NCI-H526 (cell line): ENCODE results near the gene FAM20B.
A peak's percentile ranks its signal among the peaks of the same experiment; 100 is the strongest.
"Not testable (repeated sequence)": the region's sequence is repeated elsewhere in the genome, so short reads cannot be mapped to it uniquely, and the experiment has no call there.

Experiments used
- DNase-seq, 2 experiments: peaks; one replicate each; lab custom pipeline; 2025; lab: John Stamatoyannopoulos, UW

FAM20B gene, protein sequence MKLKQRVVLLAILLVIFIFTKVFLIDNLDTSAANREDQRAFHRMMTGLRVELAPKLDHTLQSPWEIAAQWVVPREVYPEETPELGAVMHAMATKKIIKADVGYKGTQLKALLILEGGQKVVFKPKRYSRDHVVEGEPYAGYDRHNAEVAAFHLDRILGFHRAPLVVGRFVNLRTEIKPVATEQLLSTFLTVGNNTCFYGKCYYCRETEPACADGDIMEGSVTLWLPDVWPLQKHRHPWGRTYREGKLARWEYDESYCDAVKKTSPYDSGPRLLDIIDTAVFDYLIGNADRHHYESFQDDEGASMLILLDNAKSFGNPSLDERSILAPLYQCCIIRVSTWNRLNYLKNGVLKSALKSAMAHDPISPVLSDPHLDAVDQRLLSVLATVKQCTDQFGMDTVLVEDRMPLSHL

DNA sequence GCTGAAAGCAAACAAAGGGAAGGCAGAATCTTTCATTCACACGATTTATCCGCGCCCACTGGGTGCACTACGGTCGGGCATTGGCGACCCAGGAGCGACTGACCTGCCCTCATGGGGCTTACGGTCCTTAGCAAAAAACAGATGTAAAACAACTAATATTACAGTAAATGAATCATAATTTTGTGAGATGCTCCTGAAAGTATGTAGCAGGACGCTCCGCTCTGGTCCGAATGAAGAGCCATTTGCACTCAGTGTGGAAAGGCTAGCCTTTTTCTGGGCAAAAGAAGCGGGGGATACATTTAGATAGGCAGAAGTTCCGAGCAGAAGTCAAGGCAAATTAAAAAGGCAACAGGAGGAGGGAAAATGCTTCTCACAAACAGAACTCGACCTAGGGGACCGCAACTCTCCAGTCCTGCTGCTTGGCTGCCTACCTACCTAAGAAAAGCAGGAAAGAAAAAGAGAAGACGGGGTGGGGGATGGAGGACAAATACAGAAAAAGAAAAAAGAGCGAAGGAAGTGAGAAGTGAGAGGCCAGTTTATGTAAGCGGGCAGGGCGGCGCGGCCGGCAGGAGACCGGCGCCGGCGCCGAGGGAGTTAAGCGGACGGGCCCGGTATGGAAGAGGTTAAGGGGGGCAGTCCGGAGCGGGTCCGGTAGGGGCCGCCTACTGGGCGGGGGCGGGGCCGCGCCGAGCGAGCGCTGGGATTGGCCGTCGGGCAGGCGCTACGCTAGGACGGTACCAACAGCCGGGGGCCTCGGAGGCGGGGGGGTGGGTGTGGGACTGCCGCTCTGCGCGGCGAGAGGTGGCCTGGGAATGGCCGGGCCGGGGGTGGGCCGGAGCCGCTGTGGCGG lies at the start of gene FAM20B:
FAM20B (plus strand) TSS at position 770 of the 850 bp plus-strand sequence. CDS start 17,954 bp downstream, outside the sequence.
- peak; percentile 94 to 100 for DNase-seq

DNA sequence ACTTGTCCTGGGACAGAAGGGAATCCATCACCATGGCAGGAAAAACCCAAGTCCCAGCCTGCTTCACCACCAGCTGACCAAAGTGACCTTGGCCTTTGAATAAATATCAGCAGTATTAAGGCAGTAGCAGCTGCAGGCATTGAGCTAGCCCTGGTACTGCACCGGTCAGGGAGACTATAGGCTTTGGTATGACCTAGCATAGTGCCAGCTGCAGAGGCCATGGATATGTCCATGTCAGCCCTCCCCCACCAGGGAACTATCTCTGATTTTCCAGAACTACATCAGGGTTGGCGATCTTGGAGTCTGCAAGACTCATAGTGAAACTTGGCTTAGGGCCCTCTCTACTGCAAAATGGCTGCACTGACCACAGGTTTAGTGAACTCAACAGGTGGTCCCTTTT lies 49.2 kb upstream of the FAM20B start:
- no peak for DNase-seq

DNA sequence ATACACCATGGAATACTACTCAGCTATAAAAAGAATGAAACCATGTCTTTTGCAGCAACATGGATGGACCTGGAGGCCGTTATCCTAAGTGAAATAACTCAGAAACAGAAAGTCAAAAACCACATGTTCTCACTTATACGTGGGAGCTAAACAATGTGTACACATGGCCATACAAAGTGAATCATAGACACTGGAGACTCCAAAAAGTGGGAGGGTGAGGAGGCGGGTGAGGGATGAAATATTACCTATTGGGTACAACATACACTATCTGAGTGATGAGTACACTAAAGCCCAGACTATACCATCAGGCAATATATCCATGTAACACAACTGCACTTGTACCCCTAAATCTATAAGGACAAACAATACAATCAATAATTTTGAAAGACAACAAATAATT lies 39.5 kb upstream of the FAM20B start:
- DNase-seq = no peak

DNA sequence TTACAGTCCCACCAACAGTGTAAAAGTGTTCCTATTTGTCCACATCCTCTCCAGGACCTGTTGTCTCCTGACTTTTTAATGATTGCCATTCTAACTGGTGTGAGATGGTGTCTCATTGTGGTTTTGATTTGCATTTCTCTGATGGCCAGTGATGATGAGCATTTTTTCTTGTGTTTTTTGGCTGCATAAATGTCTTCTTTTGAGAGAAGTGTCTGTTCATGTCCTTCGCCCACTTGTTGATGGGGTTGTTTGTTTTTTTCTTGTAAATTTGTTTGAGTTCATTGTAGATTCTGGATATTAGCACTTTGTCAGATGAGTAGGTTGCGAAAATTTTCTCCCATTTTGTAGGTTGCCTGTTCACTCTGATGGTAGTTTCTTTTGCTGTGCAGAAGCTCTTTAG lies 37.5 kb upstream of the FAM20B start:
- not testable (repeated sequence) for DNase-seq

DNA sequence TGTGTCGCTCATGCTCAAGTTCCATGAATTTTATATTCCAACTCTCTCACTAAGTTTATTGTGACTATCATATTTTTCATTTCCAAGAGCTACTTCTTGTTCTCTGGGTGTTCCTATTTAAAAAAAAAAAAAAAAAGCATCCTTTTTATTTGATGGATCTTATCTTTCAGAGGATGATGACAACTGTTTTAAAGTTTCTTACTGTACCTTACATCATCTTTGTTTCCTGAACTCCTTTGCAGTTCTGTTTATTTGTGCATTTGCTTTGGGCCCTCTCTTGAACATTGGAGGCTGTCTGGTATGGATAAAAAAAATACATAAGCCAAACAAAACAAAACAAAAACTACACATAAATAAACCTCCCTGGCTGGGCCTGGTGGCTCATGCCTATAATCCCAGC lies 32.1 kb upstream of the FAM20B start:
- DNase-seq = no peak

DNA sequence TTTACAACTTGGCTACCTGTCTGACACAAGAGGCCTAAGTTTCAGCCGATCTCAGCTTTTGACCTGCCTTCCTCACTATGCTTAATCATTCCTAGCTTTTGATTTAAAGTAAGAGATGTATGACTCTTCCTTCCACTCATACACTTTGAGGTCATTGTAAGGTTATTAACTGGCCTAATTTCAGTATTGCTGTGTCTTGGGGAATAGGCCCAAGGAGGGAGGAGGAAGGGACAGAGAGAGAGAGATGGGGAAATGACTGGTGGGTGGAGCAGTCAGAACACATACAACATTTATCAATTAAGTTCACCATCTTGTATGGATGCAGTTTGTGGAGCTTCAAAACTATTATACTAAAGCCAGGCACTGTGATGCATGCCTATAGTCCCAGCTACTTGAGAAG lies 28.3 kb upstream of the FAM20B start:
- DNase-seq = no peak

DNA sequence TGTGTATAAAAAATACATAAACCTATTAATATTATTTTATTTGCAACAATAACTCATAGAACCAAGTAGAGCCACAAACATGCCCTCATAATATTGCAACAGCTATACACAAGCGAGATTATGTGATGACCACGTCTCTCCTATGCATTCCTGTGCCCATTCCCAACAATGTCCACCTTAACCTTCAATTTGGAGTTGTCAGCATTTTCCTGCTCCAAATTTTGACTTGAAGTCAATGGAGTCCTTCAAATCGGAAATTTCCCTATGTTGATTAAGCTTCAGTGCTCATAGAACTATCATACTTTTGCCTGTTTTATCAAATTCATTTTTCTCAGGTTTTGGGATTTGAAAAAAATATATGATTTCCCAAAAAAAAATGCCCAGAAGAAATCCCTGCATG lies 27.4 kb upstream of the FAM20B start:
- DNase-seq = no peak

DNA sequence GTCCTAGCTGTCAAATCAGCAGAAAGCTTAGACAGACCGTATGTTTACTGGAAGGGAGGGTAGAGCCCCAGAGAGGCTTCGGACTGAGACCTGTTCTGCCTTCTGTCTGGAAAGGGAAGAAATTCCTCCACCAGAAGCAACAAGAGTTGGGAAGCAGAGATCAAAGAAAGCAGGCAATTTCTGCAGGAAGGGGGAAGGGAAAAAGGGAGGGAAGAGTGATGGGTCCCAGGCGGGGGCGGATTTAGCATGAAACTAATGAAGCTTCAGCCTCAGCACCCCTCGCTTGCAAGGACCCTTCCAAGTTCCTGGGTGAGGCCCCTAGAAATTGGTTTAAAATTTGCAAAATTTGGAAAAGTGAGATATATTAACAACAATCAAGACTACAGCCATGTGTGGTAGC lies 26.6 kb upstream of the FAM20B start:
- no peak for DNase-seq

DNA sequence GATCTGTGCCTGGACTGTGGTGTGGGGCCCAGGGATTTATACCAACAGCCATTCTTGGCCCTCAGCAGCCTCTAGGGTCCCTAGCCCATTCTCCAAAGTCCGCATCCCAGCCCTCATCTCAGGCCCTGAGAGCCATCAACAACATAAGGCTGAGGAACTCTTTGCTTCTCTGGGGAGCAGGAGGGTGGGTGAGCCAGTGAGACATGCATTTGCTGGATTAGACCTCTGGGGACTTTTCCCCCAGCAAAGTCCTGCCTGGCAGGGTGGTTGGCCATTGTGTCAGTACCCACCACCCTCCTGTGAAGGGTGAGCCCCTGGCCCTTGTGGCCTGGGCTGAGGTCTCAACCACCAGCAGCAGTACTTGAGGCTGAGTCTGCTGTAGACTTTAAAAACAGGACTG lies 24.2 kb upstream of the FAM20B start:
- no peak for DNase-seq

DNA sequence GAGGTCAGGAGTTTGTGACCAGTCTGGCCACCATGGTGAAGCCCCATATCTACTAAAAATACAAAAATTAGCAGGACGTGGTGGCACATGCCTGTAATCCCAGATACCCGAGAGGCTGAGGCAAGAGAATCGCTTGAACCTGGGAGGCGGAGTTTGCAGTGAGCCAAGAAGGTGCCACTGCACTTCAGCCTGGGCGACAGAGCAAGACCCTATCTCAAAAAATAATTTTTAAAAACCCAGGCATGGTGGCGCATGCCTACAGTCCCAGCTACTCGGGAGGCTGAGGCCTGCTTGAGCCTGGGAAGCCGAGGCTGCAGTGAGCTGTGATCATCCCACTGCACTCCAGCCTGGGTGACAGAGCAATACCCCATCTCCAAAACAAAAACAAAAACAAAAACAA lies 23.6 kb upstream of the FAM20B start:
- not testable (repeated sequence) for DNase-seq

DNA sequence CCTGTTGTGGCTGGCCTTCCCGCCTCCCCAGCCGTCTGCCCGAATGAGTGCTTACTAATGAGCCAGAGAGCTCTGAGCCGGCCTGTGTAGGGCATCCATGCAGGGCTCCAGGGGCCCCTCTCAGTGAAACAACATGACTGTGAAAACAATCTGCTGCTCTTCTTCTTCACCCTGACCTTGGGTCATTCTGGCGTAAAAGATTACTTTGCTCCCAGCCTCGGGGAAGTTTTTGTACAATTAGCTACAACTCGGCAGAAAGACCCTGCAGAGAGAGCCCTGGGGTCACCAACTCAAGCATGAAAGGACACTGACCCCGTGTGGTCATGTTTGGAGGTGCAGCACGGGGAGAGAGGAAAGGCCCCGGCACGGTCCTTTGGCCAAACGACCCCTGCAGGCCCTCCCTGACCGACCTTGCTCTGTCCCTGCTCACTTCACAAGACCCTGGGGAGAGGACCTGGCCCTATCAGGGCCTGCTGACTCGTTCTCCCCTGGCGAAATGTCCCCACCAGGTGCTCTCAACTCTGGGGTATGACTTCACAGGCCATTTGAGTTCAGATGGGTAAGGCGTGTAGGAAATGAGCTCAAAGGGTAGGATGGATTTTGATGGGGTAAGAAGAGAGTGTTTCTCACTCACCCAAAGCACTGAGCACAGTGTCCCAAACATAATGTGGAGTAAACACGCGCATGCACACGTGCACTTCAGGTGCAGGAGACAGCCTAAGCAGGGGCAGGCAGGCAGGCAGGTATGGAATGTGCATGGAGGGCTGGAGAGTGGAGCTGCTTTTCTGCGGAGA lies 22.9 kb upstream of the FAM20B start:
- peak; percentile 86 to 97 for DNase-seq

DNA sequence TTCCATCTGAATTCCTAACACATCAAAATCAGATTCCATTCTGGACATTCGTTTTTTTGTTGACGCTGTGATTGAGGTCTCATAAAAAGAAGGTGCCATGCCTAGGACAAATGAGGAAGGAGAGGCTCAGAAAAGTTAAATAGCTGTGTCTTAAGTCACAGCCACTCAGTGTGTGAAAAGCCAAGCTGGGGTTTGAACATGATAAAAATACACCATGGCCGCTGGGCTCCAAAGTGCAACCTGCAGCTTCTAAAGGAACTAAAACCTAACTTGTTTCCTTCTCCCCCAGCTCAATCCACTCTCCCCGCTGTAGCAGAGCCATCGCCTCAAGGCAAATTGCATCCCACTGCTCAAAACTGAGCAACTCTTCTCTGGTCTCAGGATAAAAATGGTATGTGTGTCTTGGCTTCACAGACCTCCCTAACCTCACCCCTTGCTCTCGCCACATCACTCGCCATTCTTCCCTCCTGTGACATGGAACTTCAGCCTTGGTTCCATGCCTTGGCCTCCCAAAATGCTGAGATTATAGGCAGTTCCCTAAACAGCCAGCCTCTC lies 22.1 kb upstream of the FAM20B start:
- DNase-seq = no peak

DNA sequence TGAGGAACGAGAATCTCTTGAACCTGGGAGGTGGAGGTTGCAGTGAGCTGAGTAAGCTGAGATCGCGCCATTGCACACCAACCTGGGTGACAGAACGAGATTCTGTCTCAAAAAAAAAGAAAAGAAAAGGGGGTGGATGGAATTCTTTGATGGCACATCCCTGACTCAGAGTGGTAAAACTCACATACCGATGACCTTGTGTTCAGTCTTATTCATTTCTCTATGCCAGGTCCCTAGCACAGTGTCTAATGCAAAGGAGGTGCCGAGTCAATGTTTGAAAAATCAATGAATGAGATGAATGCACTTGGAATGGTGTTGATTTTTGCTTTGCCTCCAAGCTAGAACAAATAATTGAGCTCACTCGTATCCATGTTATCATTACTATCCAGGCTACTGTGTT lies 18.5 kb upstream of the FAM20B start:
- no peak for DNase-seq

DNA sequence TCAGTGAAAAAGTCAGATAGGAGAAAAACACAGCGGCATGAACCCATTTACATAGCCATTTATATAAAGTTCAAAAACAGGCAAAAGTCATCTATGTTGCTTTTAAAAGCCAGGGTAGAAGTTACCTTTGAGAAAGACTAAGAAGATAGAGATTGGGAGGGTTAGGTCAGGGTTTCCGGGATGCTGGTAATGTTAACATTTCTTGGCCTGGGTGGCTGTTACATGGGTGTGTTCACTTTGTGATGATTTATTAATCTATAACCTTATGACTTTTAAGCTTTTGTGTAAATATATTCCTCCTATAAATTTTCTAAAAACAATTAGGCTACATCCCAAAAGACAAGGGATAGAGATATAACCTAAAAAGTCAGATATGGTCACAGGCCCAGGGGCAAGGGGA lies 15.0 kb upstream of the FAM20B start:
- no peak for DNase-seq

DNA sequence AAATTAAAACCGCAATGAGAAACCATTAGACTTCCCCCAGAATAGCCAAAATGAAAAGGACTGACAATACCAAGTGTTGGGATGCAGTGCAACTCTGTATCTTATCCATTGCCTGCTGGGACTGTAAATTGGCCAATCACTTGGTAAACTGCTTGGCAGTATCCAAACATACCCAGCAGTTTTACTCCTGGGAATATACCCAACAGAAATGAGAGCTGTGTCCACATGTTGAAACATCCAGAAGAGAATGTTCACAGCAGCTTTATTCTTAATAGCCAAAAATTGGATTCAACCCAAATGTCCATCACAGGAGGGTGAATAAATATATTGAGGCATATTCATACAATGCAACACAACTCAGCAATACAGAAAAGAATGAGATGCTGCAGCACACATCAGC lies 13.7 kb upstream of the FAM20B start:
- no peak for DNase-seq

DNA sequence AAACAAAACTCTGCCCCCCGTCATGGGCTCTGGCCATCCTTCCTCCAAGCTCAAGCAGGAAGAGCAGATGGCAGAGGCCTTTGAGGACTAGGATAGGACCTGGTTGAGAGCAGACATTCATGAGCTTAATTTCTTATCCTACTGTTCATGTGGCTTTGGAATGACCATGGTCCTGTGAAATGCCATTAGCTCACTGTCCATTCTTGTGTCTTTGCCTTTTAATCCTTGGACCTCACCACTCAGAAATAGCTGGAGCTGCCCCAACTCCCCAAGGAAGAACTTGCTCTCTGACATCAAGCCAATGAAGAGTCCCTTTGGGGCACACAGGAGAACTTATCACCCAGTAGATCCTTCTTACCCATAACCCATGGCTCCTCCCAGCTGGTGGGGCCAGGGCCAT lies 11.6 kb upstream of the FAM20B start:
- DNase-seq = no peak

DNA sequence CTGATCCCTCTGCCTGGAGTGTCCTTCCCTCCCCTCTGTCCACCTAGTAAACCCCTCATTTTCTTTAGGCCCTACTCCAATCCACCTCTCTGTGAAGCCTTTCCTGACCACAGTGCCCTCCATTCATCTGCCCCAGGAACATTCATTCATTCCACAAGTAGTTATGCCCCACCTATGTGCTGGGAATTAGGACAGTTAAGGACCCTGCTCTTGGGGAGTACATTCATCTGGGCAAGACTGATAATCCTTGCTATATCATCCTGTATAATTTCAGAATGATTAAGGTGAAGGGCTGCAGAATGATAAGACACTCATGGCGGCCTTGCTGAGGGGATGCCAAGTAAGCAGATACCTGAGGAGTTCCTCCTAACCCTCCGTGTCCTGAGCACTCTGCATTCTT lies 10.3 kb upstream of the FAM20B start:
- no peak for DNase-seq

DNA sequence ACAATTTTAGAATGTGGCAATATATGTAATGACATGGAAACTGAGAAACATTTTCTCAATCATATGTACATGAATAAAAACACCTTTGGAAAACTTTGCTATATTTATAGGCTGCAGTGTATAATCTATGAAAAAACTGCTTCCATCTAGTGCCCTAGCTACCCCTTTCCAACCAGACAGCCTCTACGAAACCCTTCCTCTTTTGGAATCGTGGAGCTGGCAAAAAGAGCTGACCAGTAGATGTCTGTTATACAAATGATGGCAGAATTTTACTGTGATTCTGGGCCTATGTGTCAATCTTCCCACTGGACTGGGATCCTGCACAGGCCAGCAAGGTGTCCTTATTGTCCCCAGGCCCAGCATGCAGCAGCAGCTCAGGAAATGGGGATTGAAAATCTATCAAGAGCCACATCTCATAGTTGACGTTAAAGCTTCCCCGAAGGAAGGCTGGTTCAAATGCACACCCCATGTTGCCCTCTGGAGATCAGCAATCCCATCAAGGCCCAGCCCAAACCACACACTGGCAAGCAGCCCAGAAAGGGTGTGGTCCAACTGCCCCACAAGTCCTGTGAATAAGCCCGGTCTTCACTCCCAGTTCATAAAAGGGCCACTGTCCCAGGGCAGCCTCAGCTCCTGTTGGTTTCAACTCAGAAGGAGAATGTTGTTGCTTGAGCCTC lies 8.8 kb upstream of the FAM20B start:
- DNase-seq = peak; percentile 97 to 98

DNA sequence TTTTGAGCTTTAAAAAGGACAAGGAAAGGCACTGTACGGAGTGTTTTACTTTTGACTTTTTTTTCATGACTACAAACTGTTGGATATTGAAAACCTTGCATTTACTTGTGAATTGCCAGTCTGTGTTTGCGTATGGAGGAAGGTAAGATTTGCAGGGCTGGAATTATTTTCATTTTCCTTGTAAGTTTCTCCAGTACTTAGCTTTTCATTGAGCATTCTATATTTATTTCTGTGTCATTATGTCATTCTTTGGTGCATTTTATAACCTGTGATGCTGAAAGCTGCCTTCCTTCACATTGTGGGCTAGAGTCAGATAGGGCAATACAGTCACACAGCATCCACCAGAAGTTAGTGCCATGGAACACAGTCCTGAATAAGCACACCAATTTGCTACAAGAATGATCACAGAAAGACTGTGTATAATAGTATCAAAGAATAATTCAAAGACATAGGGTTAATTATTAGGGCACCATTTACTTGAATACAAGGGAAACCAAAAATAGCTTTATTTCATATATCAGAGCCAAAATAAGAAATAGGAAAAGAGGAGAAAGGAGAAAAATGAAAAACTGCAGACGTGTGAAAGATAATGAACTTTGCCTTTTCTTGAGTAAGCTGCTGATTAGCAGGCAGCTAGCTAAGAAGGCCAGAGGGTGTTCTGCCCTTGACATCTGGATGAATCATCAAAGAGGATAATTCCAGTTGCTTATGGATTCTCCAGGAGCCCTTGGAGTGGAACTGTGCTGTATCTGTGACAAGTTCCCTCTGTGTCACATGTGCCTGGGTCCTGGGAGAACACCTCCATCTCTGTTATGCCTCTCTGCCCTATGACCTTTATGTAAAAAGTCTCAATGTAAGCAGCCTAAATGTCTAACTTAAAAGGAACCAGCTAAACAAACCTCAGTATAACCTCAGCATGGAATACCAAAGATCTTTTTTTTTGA lies 8.0 kb upstream of the FAM20B start:
- DNase-seq = no peak

DNA sequence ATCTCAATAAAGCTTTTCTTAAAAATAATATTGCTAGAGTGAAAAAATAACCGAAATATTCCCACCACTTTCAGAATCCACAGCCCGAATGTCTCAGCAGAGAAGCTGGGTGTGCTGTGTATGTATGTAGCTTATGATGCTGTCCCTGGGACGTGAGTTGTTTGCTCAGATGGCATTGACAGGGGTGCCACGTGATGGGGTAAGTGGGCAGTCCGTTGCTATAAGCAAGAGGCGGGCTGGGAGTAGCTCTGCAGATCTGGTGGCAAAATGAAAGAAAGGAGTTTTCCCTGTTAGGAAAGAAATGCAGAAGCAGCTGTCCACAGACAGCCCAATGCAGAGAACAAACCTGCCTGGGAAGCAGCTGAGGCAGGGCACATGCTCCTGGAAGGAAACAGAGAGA lies 3.8 kb upstream of the FAM20B start:
- DNase-seq = peak; percentile 92 to 96
